ENCODE results near the gene PALB2. TPM values are rescaled to one million over a fixed set of nuclear protein-coding genes. Genes with fewer than 3 reads are reported as not detected.

Gene PALB2
- 10 to 100 TPM in 5 of 10 donors, 1 to 10 TPM in 5; 7.2 to 13.8 (median 10.0) TPM for polyA plus RNA-seq (ENCODE audit: insufficient read length in 10 of 10)
- long read RNA-seq, donor 1, result 0 reads
- long read RNA-seq, donor 2, partial matches to known transcripts, result 0 of 2 reads
- long read RNA-seq, donor 2, other reads (novel, unspliced or antisense), result 0 of 2 reads
- long read RNA-seq, donor 3, result 0 reads
- long read RNA-seq, donor 4, full-length matches to known transcripts, result 1 of 1 reads
- long read RNA-seq, donor 4, partial matches to known transcripts, result 0 of 1 reads
- long read RNA-seq, donor 4, other reads (novel, unspliced or antisense), result 0 of 1 reads
- long read RNA-seq, donor 5, result 0 reads
- long read RNA-seq, donor 6, result 0 reads
- long read RNA-seq, donor 7, result 0 reads
- long read RNA-seq, donor 8, partial matches to known transcripts, result 0 of 1 reads
- long read RNA-seq, donor 8, other reads (novel, unspliced or antisense), result 0 of 1 reads
- long read RNA-seq, donor 9, result 0 reads

GRCh38 chr16:23640931-23641765, at the start of gene PALB2, which contains the start of gene DCTN5:
TSS of gene PALB2 (minus strand) at chr16:23641310. CDS start at chr16:23641157, 153 bp downstream.
TSS of gene DCTN5 (plus strand) at chr16:23641466. CDS start at chr16:23641543, 77 bp downstream.
- peak; percentile 94 to 98 (median 96) for DNase-seq

- DNase-seq, result no peak
Measured at GRCh38 chr16:23689442-23690187, 48.5 kb upstream of the PALB2 start.

GRCh38 chr16:23687034-23687808, 46.1 kb upstream of the PALB2 start:
- DNase-seq, result no peak

- DNase-seq, result no peak
Measured at GRCh38 chr16:23683487-23683886, 42.4 kb upstream of the PALB2 start.

- no peak for DNase-seq
Measured at GRCh38 chr16:23682181-23682580, 41.1 kb upstream of the PALB2 start.

GRCh38 chr16:23679986-23680336, 38.9 kb upstream of the PALB2 start:
- no peak for DNase-seq

GRCh38 chr16:23679274-23679985, 38.3 kb upstream of the PALB2 start:
- peak in 1 of 3 donors; percentile 44 for DNase-seq

- DNase-seq, result peak; percentile 77 to 94 (median 83)
Measured at GRCh38 chr16:23678430-23679273, 37.5 kb upstream of the PALB2 start, which contains the start of gene PLK1. TSS of gene PLK1 (plus strand) at chr16:23678889. CDS start at chr16:23678933, 44 bp downstream.

GRCh38 chr16:23676924-23677480, 35.9 kb upstream of the PALB2 start:
- DNase-seq, result no peak

- DNase-seq, result peak in 1 of 3 donors; percentile 9
Measured at GRCh38 chr16:23673971-23674614, 33.0 kb upstream of the PALB2 start.

GRCh38 chr16:23670137-23670776, 29.1 kb upstream of the PALB2 start:
- DNase-seq, result peak in 1 of 3 donors; percentile 56

- no peak for DNase-seq
Measured at GRCh38 chr16:23668873-23669272, 27.8 kb upstream of the PALB2 start.

- no peak for DNase-seq
Measured at GRCh38 chr16:23668225-23668624, 27.1 kb upstream of the PALB2 start.

- no peak for DNase-seq
Measured at GRCh38 chr16:23667355-23667659, 26.2 kb upstream of the PALB2 start.

GRCh38 chr16:23666571-23667354, 25.7 kb upstream of the PALB2 start:
- DNase-seq, result no peak

GRCh38 chr16:23663918-23664317, 22.8 kb upstream of the PALB2 start:
- no peak for DNase-seq

- no peak for DNase-seq
Measured at GRCh38 chr16:23651943-23652468, 10.9 kb upstream of the PALB2 start.
